IMR-90 (cell line): ENCODE results near the gene ANXA7. TPM values are rescaled to one million over a fixed set of nuclear protein-coding genes. Genes with fewer than 3 reads are reported as not detected.

Experiments used
- ATAC-seq: fragments of 200-7000 bp; cut with Tn5 transposase; 2 replicates; pipeline ENCODE4 v1.9.1; 2020; ENCODE audit warnings: low read depth, mild to moderate bottlenecking, moderate library complexity
- BruUV-seq: library from RNA; stranded (reverse); fragments of 400-500 nt; replicated peaks from 2 replicates; lab custom pipeline; 2021; lab: Mats Ljungman, UMichigan
- CTCF ChIA-PET: fragments of 300-600 bp; formaldehyde crosslinking; extraction: SDS; loops from one replicate; lab custom pipeline; 2021; ENCODE audit warnings: antibody characterized with exemption; lab: Yijun Ruan, JAX
- POLR2A ChIA-PET: fragments of 300-600 bp; sonication (Branson Sonifier 250); formaldehyde crosslinking; loops from one replicate; lab custom pipeline; 2022; ENCODE audit warnings: antibody characterized with exemption; ENCODE audit not compliant: unreplicated experiment; lab: Charles Lee
- DNase-seq: peaks from one replicate; pipeline ENCODE4 v3.0.0; 2013
- H2AFZ ChIP-seq: replicated peaks from 2 replicates; pipeline ENCODE3; 2013; ENCODE audit warnings: low read length, mild to moderate bottlenecking; ENCODE audit not compliant: poor library complexity
- H2AK5ac ChIP-seq: 2 replicates; pipeline ENCODE4 v1.6.1; 2013; ENCODE audit warnings: low read depth, low read length, inconsistent platforms
- H2AK9ac ChIP-seq: replicated peaks from 2 replicates; pipeline ENCODE3; 2013; ENCODE audit warnings: mild to moderate bottlenecking, low read depth, low read length, moderate library complexity; ENCODE audit not compliant: poor library complexity
- H2BK120ac ChIP-seq: 2 replicates; pipeline ENCODE4 v1.6.1; 2013; ENCODE audit warnings: low read depth, low read length, inconsistent platforms
- H2BK15ac ChIP-seq: 3 replicates; pipeline ENCODE4 v1.6.1; 2013; ENCODE audit warnings: low read depth, low read length, inconsistent platforms
- H2BK20ac ChIP-seq: 2 replicates; pipeline ENCODE4 v1.6.1; 2013; ENCODE audit warnings: low read depth, mild to moderate bottlenecking, inconsistent platforms, low read length, moderate library complexity
- H2BK5ac ChIP-seq: 2 replicates; pipeline ENCODE4 v1.6.1; 2013; ENCODE audit warnings: mild to moderate bottlenecking, low read depth, low read length, inconsistent platforms; ENCODE audit not compliant: poor library complexity, severe bottlenecking
- H3K14ac ChIP-seq: replicated peaks from 2 replicates; pipeline ENCODE4 v1.6.1; 2013; ENCODE audit warnings: low read depth, low read length, inconsistent platforms
- H3K18ac ChIP-seq: 2 replicates; pipeline ENCODE4 v1.6.1; 2013; ENCODE audit warnings: low read depth, low read length, control low read depth
- H3K23ac ChIP-seq: 2 replicates; pipeline ENCODE4 v1.6.1; 2013; ENCODE audit warnings: low read depth, low read length, inconsistent platforms
- H3K27ac ChIP-seq: 2 replicates; pipeline ENCODE4 v1.5.1; 2013; ENCODE audit warnings: mild to moderate bottlenecking, control low read depth, low read length; ENCODE audit not compliant: insufficient read depth
- H3K27me3 ChIP-seq: 2 replicates; pipeline ENCODE4 v1.6.1; 2013; ENCODE audit warnings: low read length; ENCODE audit not compliant: control insufficient read depth, insufficient read depth
- H3K36me3 ChIP-seq: 2 replicates; pipeline ENCODE4 v1.6.1; 2013; ENCODE audit warnings: low read length, mixed read lengths; ENCODE audit not compliant: control insufficient read depth, insufficient read depth
- H3K4ac ChIP-seq: 2 replicates; pipeline ENCODE4 v1.6.1; 2013; ENCODE audit warnings: low read depth, low read length, inconsistent platforms
- H3K4me1 ChIP-seq: 2 replicates; pipeline ENCODE4 v1.6.1; 2013; ENCODE audit warnings: low read length, mixed read lengths; ENCODE audit not compliant: control insufficient read depth, insufficient read depth
- H3K4me2 ChIP-seq: 2 replicates; pipeline ENCODE4 v1.6.1; 2013; ENCODE audit warnings: low read depth, mild to moderate bottlenecking, control low read depth, low read length, moderate library complexity
- H3K4me3 ChIP-seq: 2 replicates; pipeline ENCODE4 v1.5.1; 2013; ENCODE audit warnings: low read depth, mild to moderate bottlenecking, control low read depth, low read length, moderate library complexity; ENCODE audit not compliant: insufficient read depth
- H3K56ac ChIP-seq: 2 replicates; pipeline ENCODE4 v1.6.1; 2013; ENCODE audit warnings: low read length, inconsistent platforms; ENCODE audit not compliant: insufficient read depth; ENCODE audit errors: extremely low read depth
- H3K79me1 ChIP-seq, 2 experiments: 2 replicates each; pipeline ENCODE4 v1.6.1; 2013; ENCODE audit warnings: low read length in 2 of 2, inconsistent platforms in 1 of 2, low read depth in 1 of 2
- H3K9ac ChIP-seq: 2 replicates; pipeline ENCODE4 v1.6.1; 2013; ENCODE audit warnings: low read depth, low read length, control low read depth
- H3K9me1 ChIP-seq: 2 replicates; pipeline ENCODE4 v1.6.1; 2013; ENCODE audit warnings: low read length, inconsistent platforms; ENCODE audit not compliant: insufficient read depth
- H3K9me3 ChIP-seq: 2 replicates; pipeline ENCODE4 v1.6.1; 2013; ENCODE audit warnings: low read length; ENCODE audit not compliant: control insufficient read depth, insufficient read depth
- H4K20me1 ChIP-seq: 2 replicates; pipeline ENCODE4 v1.6.1; 2013; ENCODE audit warnings: low read length, inconsistent platforms; ENCODE audit not compliant: insufficient read depth
- H4K5ac ChIP-seq: 2 replicates; pipeline ENCODE4 v1.6.1; 2013; ENCODE audit warnings: mild to moderate bottlenecking, low read depth, low read length, control low read depth
- H4K8ac ChIP-seq, 2 experiments: 2 replicates each; pipeline ENCODE4 v1.6.1; 2013; ENCODE audit warnings: low read depth in 2 of 2, low read length in 2 of 2, control low read depth in 1 of 2, inconsistent platforms in 1 of 2
- H4K91ac ChIP-seq: 2 replicates; pipeline ENCODE4 v1.6.1; 2013; ENCODE audit warnings: low read depth, low read length, inconsistent platforms; ENCODE audit not compliant: insufficient read depth
- CHD1 ChIP-seq: IDR thresholded peaks from 2 replicates; pipeline ENCODE4 v1.6.1; 2012; ENCODE audit warnings: low read depth, low read length, improper control_type of control experiment
- ELK1 ChIP-seq: fragments of 150-350 bp; IDR thresholded peaks from 2 replicates; pipeline ENCODE4 v1.6.1; 2016; ENCODE audit warnings: low read depth, mild to moderate bottlenecking, low read length, moderate library complexity, borderline replicate concordance
- RAD21 ChIP-seq: IDR thresholded peaks from 2 replicates; pipeline ENCODE4 v1.6.1; 2012; ENCODE audit warnings: low read length, improper control_type of control experiment
- RCOR1 ChIP-seq: IDR thresholded peaks from 2 replicates; pipeline ENCODE4 v1.6.1; 2012; ENCODE audit warnings: mild to moderate bottlenecking, low read length, improper control_type of control experiment; ENCODE audit not compliant: insufficient replicate concordance
- WGBS, 2 experiments: methylation state at CpG; one replicate each; pipeline versions ENCODE4 v1.1.5 to v1.1.7; 2013; ENCODE audit warnings: missing lambda C conversion rate in 2 of 2; ENCODE audit not compliant: insufficient read length in 1 of 2; ENCODE audit errors: extremely low coverage in 2 of 2; 5-methylcytosine and 5-hydroxymethylcytosine counted together
- dilution Hi-C: fragments of 300-500 bp; cut with HindIII; formaldehyde crosslinking; loops from one replicate; pipeline ENCODE4 v1.14.3; 2018; ENCODE audit warnings: low sequenced_read_pairs; ENCODE audit not compliant: unreplicated experiment
- in situ Hi-C: fragments of 300-500 bp; cut with MboI; formaldehyde crosslinking; loops from 3 replicates; pipeline ENCODE4 v1.14.3; 2019; ENCODE audit warnings: low sequenced_read_pairs, inconsistent platforms, mixed read lengths
- intact Hi-C: fragments of 100-400 bp; cut with micrococcal nuclease; formaldehyde crosslinking; loops from 2 replicates; pipeline ENCODE4 v1.10.0; 2022
- polyA plus RNA-seq, 3 experiments: library from polyadenylated mRNA; depleted of rRNA; stranded (reverse); fragments of >200 nt; gene quantifications; 2 replicates each; pipeline ENCODE4 v1.2.3, GENCODE V29; 2012; ENCODE audit warnings: low replicate concordance in 1 of 3
- total RNA-seq: library from RNA; depleted of rRNA; stranded (reverse); fragments of >200 nt; gene quantifications from 2 replicates; pipeline ENCODE4 v1.2.3, GENCODE V29; 2012

ANXA7 gene
- total and polyA plus RNA-seq, 2 of the 4 experiments (the other 2 are of a cell fraction): 77.4 to 120 TPM

- no peak overlapping the region for H3K14ac ChIP-seq
- H3K4ac ChIP-seq: no peak overlapping the region
- H4K8ac ChIP-seq: no peak overlapping the region
- no peak overlapping the region for H4K5ac ChIP-seq
- H3K23ac ChIP-seq: no peak overlapping the region
- H3K27me3 ChIP-seq: peaks cover 4% of the 10 kb centered on the region
- H3K4me3 ChIP-seq: no peak overlapping the region
- no peak overlapping the region for H3K9ac ChIP-seq
- H4K20me1 ChIP-seq: no peaks in the 10 kb centered on the region
- H3K36me3 ChIP-seq: no peaks in the 10 kb centered on the region
- no peaks in the 10 kb centered on the region for H3K9me1 ChIP-seq
- no peaks in the 10 kb centered on the region for H3K79me1 ChIP-seq
- no peak overlapping the region for H2AFZ ChIP-seq
- H3K18ac ChIP-seq: no peak overlapping the region
- dilution Hi-C loops: no loop called here
- ATAC-seq: no peak
- no peak overlapping the region for H2BK15ac ChIP-seq
- no peak for DNase-seq
- WGBS, 2 experiments: no CpG with 5 or more reads among the region's 1 CpG
- ChIA-PET POLR2A (no interaction called here), CTCF (no interaction called here)
- H2BK20ac ChIP-seq: no peak overlapping the region
- no peak for TF ChIP-seq ELK1
- no peak for TF ChIP-seq RAD21
- no peak for TF ChIP-seq CHD1
- no peak for TF ChIP-seq RCOR1
- no peak overlapping the region for H2BK120ac ChIP-seq
- no peak overlapping the region for H3K56ac ChIP-seq
- no peak overlapping the region for H2AK9ac ChIP-seq
- H2BK5ac ChIP-seq: no peak overlapping the region
- no peaks in the 10 kb centered on the region for H3K4me1 ChIP-seq
- no peak overlapping the region for H3K27ac ChIP-seq
- no TSS peak for BruUV-seq
- intact Hi-C loops: loop anchor here (5.0 kb wide), 1 partner anchor 42 kb away; no protein-coding TSS in a partner anchor
- H2AK5ac ChIP-seq: no peak overlapping the region
- H4K91ac ChIP-seq: no peak overlapping the region
- H3K9me3 ChIP-seq: no peaks in the 10 kb centered on the region
- H3K4me2 ChIP-seq: no peak overlapping the region
- in situ Hi-C loops: no loop called here
Measured at GRCh38 chr10:73344269-73344668, 69.6 kb downstream of the ANXA7 start.
